BLaER1 treated with 17β-estradiol and CSF1 and Interleukin-3, amounts not matched to agents 10 nM and 100 nM (cell line): Measurements from ENCODE around the gene ELOVL1.

Source experiments
- H3K27ac ChIP-seq, 11 experiments: shearing (Covaris generic); formaldehyde crosslinking; 2 replicates each; pipeline ENCODE4 v1.8.1; 2022
- H3K27me3 ChIP-seq, 11 experiments: shearing (Covaris generic); formaldehyde crosslinking; 2 replicates each; pipeline ENCODE4 v1.8.1; 2022
- H3K36me3 ChIP-seq, 11 experiments: shearing (Covaris generic); formaldehyde crosslinking; 2 replicates each; pipeline ENCODE4 v1.8.1; 2022
- H3K4me1 ChIP-seq, 10 experiments: shearing (Covaris generic); formaldehyde crosslinking; 2 replicates each; pipeline ENCODE4 v1.8.1; 2022
- H3K4me2 ChIP-seq, 11 experiments: shearing (Covaris generic); formaldehyde crosslinking; 2 replicates each; pipeline ENCODE4 v1.8.1; 2022
- H3K4me3 ChIP-seq, 10 experiments: shearing (Covaris generic); formaldehyde crosslinking; 2 replicates each; pipeline ENCODE4 v1.8.1; 2022
- H3K9ac ChIP-seq, 11 experiments: shearing (Covaris generic); formaldehyde crosslinking; 2 replicates each; pipeline ENCODE4 v1.8.1; 2022
- H3K9me3 ChIP-seq, 11 experiments: shearing (Covaris generic); formaldehyde crosslinking; replicated peaks in 1 of 11; 2 replicates each; pipeline ENCODE4 v1.8.1; 2022
- H4K20me1 ChIP-seq, 11 experiments: shearing (Covaris generic); formaldehyde crosslinking; 2 replicates each; pipeline ENCODE4 v1.8.1; 2022
- Cebpa-rat ChIP-seq, 11 experiments: shearing (Covaris generic); IDR thresholded peaks; 2 replicates each; pipeline ENCODE4 v1.8.1; 2022

The ELOVL1 gene

DNA sequence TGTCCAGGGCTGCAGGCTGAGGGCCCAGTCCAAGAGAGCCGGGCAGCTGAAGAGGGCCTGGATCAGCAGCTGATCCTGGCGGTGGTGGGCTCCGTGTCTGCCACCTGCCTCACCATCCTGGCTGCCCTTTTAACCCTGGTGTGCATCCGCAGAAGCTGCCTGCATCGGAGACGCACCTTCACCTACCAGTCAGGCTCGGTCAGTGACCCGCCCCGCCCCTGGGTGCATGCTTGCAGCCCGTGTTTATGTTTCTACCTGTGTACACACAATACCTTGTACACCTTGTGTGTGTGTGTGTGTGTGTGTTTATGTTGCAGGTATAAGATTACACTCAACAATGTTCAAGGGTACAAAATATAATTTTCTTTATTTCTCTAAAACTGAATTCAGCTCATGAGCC, 54.0 kb downstream of the ELOVL1 start:
- Histone ChIP-seq H3K27me3 (no peaks in the 10 kb centered on the region), H4K20me1 (no peaks in the 10 kb centered on the region; a peak in 1 of 22 replicates), H3K4me2 (no peak overlapping the region), H3K27ac (no peak overlapping the region), H3K4me1 (no peaks in the 10 kb centered on the region), H3K9me3 (no peaks in the 10 kb centered on the region), H3K9ac (no peak overlapping the region), H3K4me3 (no peak overlapping the region), H3K36me3 (peaks cover 0 to 50% (median 0%) of the 10 kb centered on the region in 11 experiments; a peak in 4 of 22 replicates)
- TF ChIP-seq Cebpa-rat (IDR thresholded peaks at IDR 0.05): no peak
